H1 (cell line): ENCODE data around the gene WDR5. TPM values are rescaled to one million over a fixed set of nuclear protein-coding genes. Genes with fewer than 3 reads are reported as not detected.
A peak's percentile ranks its signal among the peaks of the same experiment; 100 is the strongest.

Experiments
- CTCF ChIA-PET: fragments of 300-600 bp; sonication (Branson Sonifier 250); formaldehyde crosslinking; loops from one replicate; lab custom pipeline; 2021; ENCODE audit not compliant: partially characterized antibody; lab: Charles Lee
- POLR2A ChIA-PET: fragments of 300-600 bp; sonication (Branson Sonifier 250); formaldehyde crosslinking; loops from one replicate; lab custom pipeline; 2021; ENCODE audit warnings: inconsistent platforms; ENCODE audit not compliant: partially characterized antibody; lab: Charles Lee
- DNase-seq, 2 experiments: peaks; one replicate each; pipeline versions ENCODE4 v3.0.0 to v3.0.0-alpha.2; 2010 to 2022; ENCODE audit warnings: low spot score in 2 of 2, low read depth in 1 of 2, mixed read lengths in 1 of 2
- FAIRE-seq: peaks from 2 replicates; lab custom pipeline; 2011; peaks lifted over from hg19 to GRCh38; lab: Jason Lieb, UNC
- H2AFZ ChIP-seq: 2 replicates; pipeline ENCODE4 v1.8.1; 2012; ENCODE audit warnings: low read length, inconsistent platforms
- H2AK5ac ChIP-seq: 2 replicates; pipeline ENCODE4 v1.6.1; 2013; ENCODE audit warnings: low read depth, low read length
- H2BK120ac ChIP-seq: replicated peaks from 2 replicates; pipeline ENCODE3; 2013; ENCODE audit warnings: low read depth, low read length, inconsistent platforms
- H2BK12ac ChIP-seq: 2 replicates; pipeline ENCODE4 v1.6.1; 2013; ENCODE audit warnings: low read depth, low read length
- H2BK15ac ChIP-seq: 2 replicates; pipeline ENCODE4 v1.6.1; 2013; ENCODE audit warnings: low read length
- H2BK20ac ChIP-seq: 2 replicates; pipeline ENCODE4 v1.6.1; 2013; ENCODE audit warnings: low read length
- H2BK5ac ChIP-seq: 2 replicates; pipeline ENCODE4 v1.6.1; 2013; ENCODE audit warnings: low read depth, low read length
- H3K14ac ChIP-seq: 2 replicates; pipeline ENCODE4 v1.6.1; 2013; ENCODE audit warnings: inconsistent platforms; ENCODE audit not compliant: insufficient read length
- H3K18ac ChIP-seq: 2 replicates; pipeline ENCODE4 v1.6.1; 2013; ENCODE audit warnings: low read length; ENCODE audit errors: extremely low read depth
- H3K23ac ChIP-seq: 2 replicates; pipeline ENCODE4 v1.6.1; 2013; ENCODE audit warnings: inconsistent platforms; ENCODE audit not compliant: insufficient read length
- H3K23me2 ChIP-seq: 2 replicates; pipeline ENCODE4 v1.6.1; 2013; ENCODE audit warnings: low read depth, low read length
- H3K27ac ChIP-seq: 2 replicates; pipeline ENCODE4 v1.6.1; 2011; ENCODE audit warnings: low read depth, low read length, inconsistent platforms
- H3K27me3 ChIP-seq, 4 experiments: replicated peaks in 1 of 4; 1 replicate in 1 of 4; 2 replicates in 3 of 4; pipeline versions ENCODE4 v1.6.1 to v1.8.1; 2011 to 2013; ENCODE audit warnings: low read length in 3 of 4, mild to moderate bottlenecking in 3 of 4, inconsistent platforms in 2 of 4, mixed read lengths in 2 of 4, moderate library complexity in 1 of 4; ENCODE audit not compliant: control insufficient read depth in 3 of 4, insufficient read depth in 3 of 4; ENCODE audit errors: extremely low read depth in 1 of 4
- H3K36me3 ChIP-seq, 4 experiments: 2 replicates each; pipeline versions ENCODE4 v1.6.1 to v1.8.1; 2011 to 2013; ENCODE audit warnings: mild to moderate bottlenecking in 4 of 4, low read length in 3 of 4, moderate library complexity in 2 of 4, control low read depth in 1 of 4, inconsistent platforms in 1 of 4; ENCODE audit not compliant: insufficient read depth in 4 of 4, control insufficient read depth in 2 of 4
- H3K4ac ChIP-seq: replicated peaks from 2 replicates; pipeline ENCODE3; 2013; ENCODE audit warnings: low read length, low read depth, mixed read lengths, inconsistent platforms; ENCODE audit not compliant: insufficient read length
- H3K4me1 ChIP-seq, 4 experiments: replicated peaks in 1 of 4; 1 replicate in 1 of 4; 2 replicates in 3 of 4; pipeline versions ENCODE4 v1.6.1 to v1.8.1; 2011 to 2013; ENCODE audit warnings: low read length in 3 of 4, inconsistent platforms in 2 of 4, mixed read lengths in 1 of 4; ENCODE audit not compliant: insufficient read depth in 4 of 4, control insufficient read depth in 3 of 4
- H3K4me2 ChIP-seq, 2 experiments: 2 replicates each; pipeline versions ENCODE4 v1.6.1 to v1.8.1; 2011 to 2013; ENCODE audit warnings: low read depth in 2 of 2, low read length in 2 of 2, control low read depth in 1 of 2, inconsistent platforms in 1 of 2, mild to moderate bottlenecking in 1 of 2; ENCODE audit not compliant: insufficient read depth in 1 of 2
- H3K4me3 ChIP-seq, 4 experiments: fragments of 200-600, 300-600 bp in 1 of 4; sonication (generic), shearing (Covaris generic), sonication (Bioruptor Twin) in 1 of 4; 2 replicates each; pipeline versions ENCODE4 v1.5.1 to v1.8.1; 2011 to 2016; ENCODE audit warnings: low read length in 4 of 4, low read depth in 3 of 4, control low read depth in 2 of 4, inconsistent platforms in 2 of 4, mild to moderate bottlenecking in 2 of 4, mixed read lengths in 1 of 4, moderate library complexity in 1 of 4; ENCODE audit not compliant: insufficient read depth in 2 of 4; ENCODE audit errors: extremely low read depth in 1 of 4
- H3K56ac ChIP-seq: replicated peaks from 2 replicates; pipeline ENCODE3; 2013; ENCODE audit warnings: low read depth, mild to moderate bottlenecking, mixed read lengths, low read length, inconsistent platforms; ENCODE audit not compliant: insufficient read length
- H3K79me1 ChIP-seq: 2 replicates; pipeline ENCODE4 v1.6.1; 2013; ENCODE audit warnings: low read depth, low read length, control low read depth
- H3K79me2 ChIP-seq, 2 experiments: 2 replicates each; pipeline versions ENCODE4 v1.6.1 to v1.8.1; 2012 to 2013; ENCODE audit warnings: low read length in 2 of 2, mild to moderate bottlenecking in 2 of 2, inconsistent platforms in 1 of 2; ENCODE audit not compliant: insufficient read depth in 2 of 2, control insufficient read depth in 1 of 2
- H3K9ac ChIP-seq, 4 experiments: replicated peaks in 1 of 4; 1 replicate in 1 of 4; 2 replicates in 3 of 4; pipeline versions ENCODE4 v1.6.1 to v1.8.1; 2011 to 2013; ENCODE audit warnings: low read depth in 3 of 4, low read length in 3 of 4, control low read depth in 2 of 4, mild to moderate bottlenecking in 2 of 4, moderate library complexity in 2 of 4, inconsistent platforms in 1 of 4; ENCODE audit errors: extremely low read depth in 1 of 4
- H3K9me3 ChIP-seq, 2 experiments: 2 replicates each; pipeline versions ENCODE4 v1.6.1 to v1.8.1; 2012 to 2013; ENCODE audit warnings: mild to moderate bottlenecking in 2 of 2, moderate library complexity in 2 of 2, control low read depth in 1 of 2, inconsistent platforms in 1 of 2, low read depth in 1 of 2, low read length in 1 of 2, mixed read lengths in 1 of 2; ENCODE audit not compliant: insufficient read depth in 2 of 2
- H4K20me1 ChIP-seq, 2 experiments: replicated peaks in 1 of 2; 2 replicates each; pipeline versions ENCODE3 to v1.8.1; 2011 to 2013; ENCODE audit warnings: inconsistent platforms in 2 of 2, low read length in 2 of 2, mild to moderate bottlenecking in 1 of 2; ENCODE audit not compliant: insufficient read depth in 2 of 2, control insufficient read depth in 1 of 2
- H4K5ac ChIP-seq: 2 replicates; pipeline ENCODE4 v1.6.1; 2013; ENCODE audit warnings: low read length, low read depth, mixed read lengths, inconsistent platforms; ENCODE audit not compliant: insufficient read length
- H4K8ac ChIP-seq: 2 replicates; pipeline ENCODE4 v1.8.0; 2013; ENCODE audit warnings: mild to moderate bottlenecking, moderate library complexity, low read length, inconsistent platforms; ENCODE audit not compliant: insufficient read depth; ENCODE audit errors: extremely low read depth
- H4K91ac ChIP-seq: replicated peaks from 2 replicates; pipeline ENCODE3; 2013; ENCODE audit warnings: low read length, mixed read lengths, inconsistent platforms; ENCODE audit not compliant: insufficient read length
- SIRT6 ChIP-seq: IDR thresholded peaks from one replicate; pipeline ENCODE4 v1.7.1; 2012; ENCODE audit warnings: low read length, inconsistent platforms
- WGBS, 2 experiments: shearing (Covaris generic) in 1 of 2; methylation state at CpG; one replicate each; pipeline versions ENCODE4 v1.1.6 to v1.1.7; 2013 to 2015; ENCODE audit warnings: low lambda C conversion rate in 2 of 2, mixed read lengths in 2 of 2, inconsistent platforms in 1 of 2, low coverage in 1 of 2, missing lambda C conversion rate in 1 of 2; ENCODE audit not compliant: insufficient replicate concordance in 2 of 2, insufficient coverage in 1 of 2, insufficient read length in 1 of 2; ENCODE audit errors: extremely low coverage in 1 of 2, missing lambda C conversion rate in 1 of 2; 5-methylcytosine and 5-hydroxymethylcytosine counted together
- polyA plus RNA-seq, 7 experiments: library from polyadenylated mRNA; depleted of rRNA in 3 of 7; stranded (reverse) in 5 of 7; unstranded in 2 of 7; fragments of >200 nt in 5 of 7; fragments of 200-250 nt in 2 of 7; gene quantifications; 1 replicate in 5 of 7; 2 replicates in 1 of 7; 4 replicates in 1 of 7; pipeline versions ENCODE4 v1.2.1 to v1.2.3, GENCODE V29; 2011 to 2013; ENCODE audit warnings: missing spikeins in 2 of 7, mixed read lengths in 2 of 7
- total RNA-seq: library from RNA; stranded (reverse); fragmentation: NEBNext Ultra II Directional; extraction: Animal tissue kit (Norgen Biotek cat#: 25700); gene quantifications from 2 replicates; pipeline ENCODE4 v1.2.1, GENCODE V29; 2021

Gene WDR5
- total and polyA plus RNA-seq, 2 of the 8 experiments (the other 6 are each of a cell fraction or from before 2014, with no cell fraction given), result 38.4 to 68.1 TPM

DNA sequence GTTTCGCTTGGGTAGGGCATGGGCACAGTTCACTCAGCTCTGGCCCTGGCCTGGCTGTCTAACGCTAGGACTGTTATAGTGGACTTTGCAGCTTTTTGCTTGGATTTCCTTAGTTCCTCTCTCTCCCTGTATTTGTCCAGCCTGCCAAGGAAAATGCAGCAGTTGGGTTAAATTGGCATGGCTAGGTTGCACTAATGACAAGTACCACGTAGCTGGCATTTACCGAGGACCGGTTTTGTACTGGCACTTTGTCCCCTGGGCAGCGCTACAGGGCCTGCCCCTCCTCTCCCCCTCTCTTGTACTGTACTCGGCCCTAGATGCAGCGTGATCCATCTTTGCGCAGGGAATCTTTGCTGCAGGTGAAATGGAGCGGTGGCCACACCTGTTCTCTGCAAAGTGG, 2.4 kb downstream of the WDR5 start:
- H2BK120ac ChIP-seq, result no peak overlapping the region
- H2AFZ ChIP-seq, result no peak overlapping the region
- H2BK20ac ChIP-seq, result no peak overlapping the region
- peaks cover 10 to 29% of the 10 kb centered on the region in 2 experiments for H4K20me1 ChIP-seq
- no peak overlapping the region for H2BK15ac ChIP-seq
- H3K9ac ChIP-seq, result no peak overlapping the region; a peak in 2 of 7 replicates
- no peak overlapping the region for H2BK5ac ChIP-seq
- FAIRE-seq (no peak), DNase-seq (no peak)
- no peak overlapping the region for H4K5ac ChIP-seq
- H4K8ac ChIP-seq, result no peak overlapping the region
- POLR2A ChIA-PET, result interaction anchor here (1.2 to 2.3 kb wide), 6 partner anchors 9 to 89 kb away, joined by 3 to 13 read pairs (median 6); partner anchors contain the start of gene RNU6ATAC
- no peak overlapping the region; the same call in 1 of the 2 replicates for H2BK12ac ChIP-seq
- peaks cover 22 to 45% of the 10 kb centered on the region in 2 experiments; a peak in 3 of 4 replicates for H3K79me2 ChIP-seq
- H3K18ac ChIP-seq, result no peak overlapping the region
- H3K56ac ChIP-seq, result no peak overlapping the region
- CTCF ChIA-PET, result interaction anchor here (0.5 to 1.8 kb wide), 7 partner anchors 9 to 37 kb away, joined by 3 to 7 read pairs (median 3); no protein-coding TSS in a partner anchor
- no peak overlapping the region for H4K91ac ChIP-seq
- H3K27ac ChIP-seq, result no peak overlapping the region
- peak overlapping the region in 1 of 2 experiments; percentile 41; a peak in 2 of 4 replicates for H3K4me2 ChIP-seq
- peaks cover 18 to 42% (median 29%) of the 10 kb centered on the region in 4 experiments for H3K36me3 ChIP-seq
- no peak overlapping the region for H3K4me3 ChIP-seq
- H3K27me3 ChIP-seq, result no peaks in the 10 kb centered on the region
- WGBS, 2 experiments, result 89% methylated on average over 9 of the region's 10 CpGs; no CpG with 5 or more reads in 1 of the 2 experiments
- no peaks in the 10 kb centered on the region for H3K9me3 ChIP-seq
- H3K4ac ChIP-seq, result no peak overlapping the region
- peaks cover 9% of the 10 kb centered on the region; the same call in 1 of the 2 replicates for H3K23me2 ChIP-seq
- H3K79me1 ChIP-seq, result peaks cover 15% of the 10 kb centered on the region
- no peak overlapping the region for H3K14ac ChIP-seq
- TF ChIP-seq SIRT6, result no peak
- TF ChIP-seq, all 59 proteins: peak for 0
- Histone ChIP-seq H3K23ac (no peak overlapping the region), H3K4me1 (peaks cover 3 to 16% (median 8%) of the 10 kb centered on the region in 4 experiments), H2AK5ac (no peak overlapping the region)
